A549 (cell line): ENCODE measurements around the gene LRCOL1. TPM values are rescaled to one million over a fixed set of nuclear protein-coding genes. Genes with fewer than 3 reads are reported as not detected.

Experiments used
- ATAC-seq, 2 experiments: fragments of 200-7000 bp in 1 of 2; fragments of >200 bp in 1 of 2; cut with Nextera tagmentation in 1 of 2; cut with Tn5 transposase in 1 of 2; 3 replicates each; pipeline versions ENCODE4 v1.8.0 to v1.9.1; 2018 to 2020; ENCODE audit warnings: mild to moderate bottlenecking in 1 of 2, moderate library complexity in 1 of 2
- CTCF ChIA-PET: fragments of 300-600 bp; sonication (Branson Sonifier 250); formaldehyde crosslinking; extraction: SDS; loops from one replicate; lab custom pipeline; 2021; ENCODE audit warnings: antibody characterized with exemption, inconsistent platforms; lab: Yijun Ruan, JAX
- POLR2A ChIA-PET: fragments of 350-600 bp; formaldehyde crosslinking; extraction: SDS; loops from one replicate; lab custom pipeline; 2021; ENCODE audit warnings: antibody characterized with exemption, inconsistent platforms; lab: Yijun Ruan, JAX
- DNase-seq, 2 experiments: peaks; one replicate each; pipeline versions ENCODE4 v3.0.0 to v3.0.0-alpha.2; 2011 to 2016; ENCODE audit warnings: low read depth in 1 of 2, low spot score in 1 of 2
- FAIRE-seq: peaks from 2 replicates; lab custom pipeline; 2011; peaks lifted over from hg19 to GRCh38; lab: Jason Lieb, UNC
- H3K27ac ChIP-seq, 2 experiments: fragments of >200 bp; sonication (Bioruptor Twin); formaldehyde crosslinking; 3 replicates each; pipeline ENCODE4 v1.5.1; 2016 to 2017
- H3K4me1 ChIP-seq: fragments of >200 bp; sonication (Bioruptor Twin); formaldehyde crosslinking; 3 replicates; pipeline ENCODE4 v1.6.1; 2016
- H3K4me2 ChIP-seq: fragments of >200 bp; sonication (Bioruptor Twin); formaldehyde crosslinking; 3 replicates; pipeline ENCODE4 v1.6.1; 2016
- H3K4me3 ChIP-seq: fragments of >200 bp; sonication (Bioruptor Twin); formaldehyde crosslinking; 3 replicates; pipeline ENCODE4 v1.5.1; 2016
- H3K9me3 ChIP-seq: fragments of >200 bp; sonication (Bioruptor Twin); formaldehyde crosslinking; 3 replicates; pipeline ENCODE4 v1.6.1; 2016
- BHLHE40 ChIP-seq: IDR thresholded peaks from 2 replicates; pipeline ENCODE4 v1.6.1; 2012; ENCODE audit warnings: low read depth, low read length, inconsistent platforms
- CBX8 ChIP-seq: fragments of 200-600 bp; sonication (generic); IDR thresholded peaks from 2 replicates; pipeline ENCODE4 v1.6.1; 2016
- CEBPB ChIP-seq, 2 experiments: fragments of >200 bp in 1 of 2; sonication (Bioruptor Twin) in 1 of 2; formaldehyde crosslinking in 1 of 2; IDR thresholded peaks; 2 replicates each; pipeline ENCODE4 v1.6.1; 2012 to 2016
- CHD2 ChIP-seq: fragments of 150-350 bp; IDR thresholded peaks from 2 replicates; pipeline ENCODE4 v1.6.1; 2014; ENCODE audit warnings: low read length; ENCODE audit not compliant: partially characterized antibody
- E2F6 ChIP-seq: IDR thresholded peaks from 2 replicates; pipeline ENCODE4 v1.6.1; 2012; ENCODE audit warnings: low read depth, borderline replicate concordance
- EHF ChIP-seq: fragments of 250-450 bp; sonication (Bioruptor Pico); IDR thresholded peaks from 2 replicates; pipeline ENCODE4 v1.5.0; 2020; ENCODE audit warnings: mild to moderate bottlenecking
- EHMT2 ChIP-seq: fragments of 200-600 bp; sonication (generic); IDR thresholded peaks from 2 replicates; pipeline ENCODE4 v1.6.1; 2016; ENCODE audit warnings: antibody characterized with exemption, low read depth, mild to moderate bottlenecking, moderate library complexity
- ESRRA ChIP-seq: fragments of 150-350 bp; IDR thresholded peaks from 2 replicates; pipeline ENCODE4 v1.6.1; 2014; ENCODE audit warnings: mild to moderate bottlenecking, low read length, borderline replicate concordance
- FOSB ChIP-seq: fragments of 250-450 bp; sonication (Bioruptor Pico); IDR thresholded peaks from 2 replicates; pipeline ENCODE4 v1.5.0; 2020; ENCODE audit warnings: mild to moderate bottlenecking, moderate library complexity
- FOSL2 ChIP-seq, 2 experiments: fragments of 450-650 bp in 1 of 2; fragments of >200 bp in 1 of 2; sonication (Bioruptor Twin) in 1 of 2; formaldehyde crosslinking; IDR thresholded peaks; 2 replicates each; pipeline versions ENCODE4 v1.5.0 to v1.6.1; 2016 to 2020; ENCODE audit warnings: mild to moderate bottlenecking in 1 of 2, moderate library complexity in 1 of 2
- FOXS1 ChIP-seq: fragments of 250-450 bp; sonication (Bioruptor Pico); IDR thresholded peaks from 2 replicates; pipeline ENCODE4 v1.5.0; 2020; ENCODE audit warnings: mild to moderate bottlenecking, moderate library complexity
- HDAC2 ChIP-seq: fragments of 200-600 bp; sonication (generic); IDR thresholded peaks from 2 replicates; pipeline ENCODE4 v1.6.1; 2016
- HES2 ChIP-seq: fragments of >200 bp; sonication (Bioruptor Twin); formaldehyde crosslinking; IDR thresholded peaks from 2 replicates; pipeline ENCODE4 v1.6.1; 2016
- HEYL ChIP-seq: fragments of 250-450 bp; sonication (Bioruptor Pico); IDR thresholded peaks from 2 replicates; pipeline ENCODE4 v1.8.0; 2021; ENCODE audit warnings: mild to moderate bottlenecking, moderate library complexity
- HOXA7 ChIP-seq: fragments of 250-450 bp; sonication (Bioruptor Pico); IDR thresholded peaks from 2 replicates; pipeline ENCODE4 v1.5.0; 2020; ENCODE audit warnings: mild to moderate bottlenecking, moderate library complexity
- MAFK ChIP-seq: fragments of 450-650 bp; IDR thresholded peaks from 2 replicates; pipeline ENCODE4 v1.6.1; 2014; ENCODE audit not compliant: partially characterized antibody
- NR3C1 ChIP-seq: fragments of >200 bp; sonication (Bioruptor Twin); formaldehyde crosslinking; IDR thresholded peaks from 3 replicates; pipeline ENCODE4 v1.6.1; 2017
- PBX3 ChIP-seq: IDR thresholded peaks from 2 replicates; pipeline ENCODE4 v1.6.1; 2012
- POLR2A ChIP-seq: IDR thresholded peaks from 2 replicates; pipeline ENCODE4 v1.6.1; 2012; ENCODE audit warnings: mild to moderate bottlenecking, low read length
- POLR2AphosphoS2 ChIP-seq: conservative IDR thresholded peaks from 2 replicates; pipeline ENCODE4 v1.6.1; 2012; ENCODE audit warnings: low read length, improper control_type of control experiment, inconsistent platforms
- RAD21 ChIP-seq, 2 experiments: fragments of >200 bp in 1 of 2; sonication (Bioruptor Twin) in 1 of 2; formaldehyde crosslinking in 1 of 2; IDR thresholded peaks in 1 of 2; conservative IDR thresholded peaks in 1 of 2; 2 replicates in 1 of 2; 3 replicates in 1 of 2; pipeline ENCODE4 v1.6.1; 2012 to 2018; ENCODE audit warnings: inconsistent platforms in 1 of 2
- RCOR1 ChIP-seq: fragments of 150-350 bp; IDR thresholded peaks from 2 replicates; pipeline ENCODE4 v1.6.1; 2014; ENCODE audit warnings: antibody characterized with exemption, low read length, low read depth
- SREBF2 ChIP-seq: fragments of 450-650 bp; IDR thresholded peaks from 2 replicates; pipeline ENCODE4 v1.6.1; 2014; ENCODE audit warnings: mild to moderate bottlenecking, moderate library complexity
- TFCP2L1 ChIP-seq: fragments of 250-450 bp; sonication (Bioruptor Pico); IDR thresholded peaks from 2 replicates; pipeline ENCODE4 v1.5.0; 2021; ENCODE audit warnings: mild to moderate bottlenecking
- USF2 ChIP-seq: fragments of 450-650 bp; IDR thresholded peaks from 2 replicates; pipeline ENCODE4 v1.6.1; 2014; ENCODE audit warnings: antibody characterized with exemption
- ZFP36 ChIP-seq: fragments of 450-650 bp; IDR thresholded peaks from 2 replicates; pipeline ENCODE4 v1.6.1; 2014; ENCODE audit warnings: borderline replicate concordance; ENCODE audit not compliant: partially characterized antibody
- ZNF302 ChIP-seq: fragments of 250-450 bp; sonication (Bioruptor Pico); IDR thresholded peaks from 2 replicates; pipeline ENCODE4 v1.9.0; 2021; ENCODE audit warnings: inconsistent platforms, mild to moderate bottlenecking, moderate library complexity
- ZSCAN20 ChIP-seq: fragments of 250-450 bp; sonication (Bioruptor Pico); IDR thresholded peaks from 2 replicates; pipeline ENCODE4 v1.8.0; 2022; ENCODE audit warnings: mild to moderate bottlenecking, moderate library complexity
- WGBS: methylation state at CpG from one replicate; pipeline ENCODE4 v1.1.6; 2017; ENCODE audit errors: missing lambda C conversion rate; 5-methylcytosine and 5-hydroxymethylcytosine counted together
- polyA plus RNA-seq, 4 experiments: library from polyadenylated mRNA; depleted of rRNA in 3 of 4; stranded (reverse); fragments of >200 nt; fragmentation: RNase III in 1 of 4; extraction: RNeasy Plus Mini Kit Qiagen cat#74134 plus additional on column Dnase treatment in 1 of 4; gene quantifications; 2 replicates in 3 of 4; 3 replicates in 1 of 4; pipeline ENCODE4 v1.2.3, GENCODE V29; 2011 to 2017
- TF ChIP-seq, protein P1 (sequence below): fragments of >200 bp; sonication (Bioruptor Twin); formaldehyde crosslinking; IDR thresholded peaks from 3 replicates; pipeline ENCODE4 v1.6.1; 2016
- TF ChIP-seq, protein P2 (sequence below): fragments of 250-450 bp; sonication (Bioruptor Pico); IDR thresholded peaks from 2 replicates; pipeline ENCODE4 v1.5.0; 2020; ENCODE audit warnings: low read depth, mild to moderate bottlenecking, moderate library complexity

LRCOL1 gene
- polyA plus RNA-seq, 2 of the 4 experiments (the other 2 are of a cell fraction), result not detected

DNA sequence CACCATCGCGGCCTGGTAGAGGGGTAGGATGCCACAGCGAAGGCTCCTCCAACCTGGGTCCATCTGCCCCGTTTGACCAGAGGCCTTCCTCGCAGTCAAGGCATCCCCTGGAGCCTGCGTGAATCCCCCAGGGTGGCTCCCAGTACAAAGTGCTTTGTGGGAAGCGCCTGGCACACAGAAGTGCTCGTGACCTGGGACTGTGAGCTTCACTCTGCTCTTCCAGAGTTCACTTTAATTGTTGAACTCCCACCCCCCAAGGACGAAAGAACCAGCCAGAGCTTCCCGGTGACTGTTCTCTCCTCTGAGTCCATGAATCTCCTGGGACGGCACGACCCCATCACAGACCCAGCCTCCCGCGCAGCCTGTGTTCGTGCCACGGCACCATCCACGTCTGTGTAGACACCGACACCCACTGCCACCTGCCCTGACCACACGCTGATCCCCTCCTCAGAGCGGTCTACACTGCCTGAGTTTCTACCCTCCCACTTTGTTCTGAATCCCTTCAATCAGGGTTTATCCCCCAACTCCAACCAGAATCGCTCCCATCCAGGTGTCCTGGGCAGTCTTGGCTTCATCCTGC is 24.1 kb upstream of the LRCOL1 start:
- ATAC-seq (no peak), DNase-seq (no peak), FAIRE-seq (no peak)
- CTCF ChIA-PET, result interaction anchor here (1.8 to 9.8 kb wide), 2 partner anchors 10 to 220 kb away, joined by 9 to 87 read pairs; no protein-coding TSS in a partner anchor
- POLR2A ChIA-PET, result no interaction called here
- TF ChIP-seq BHLHE40, result no peak
- no peak for TF ChIP-seq POLR2A
- no peak for TF ChIP-seq ZNF302 (CRISPR knock-in tag)
- no peak for TF ChIP-seq ZSCAN20 (CRISPR knock-in tag)
- TF ChIP-seq EHMT2, result no peak
- TF ChIP-seq SREBF2, result no peak
- TF ChIP-seq FOXS1 (CRISPR knock-in tag), result no peak
- TF ChIP-seq HEYL, result no peak
- no peak for TF ChIP-seq RCOR1
- TF ChIP-seq TFCP2L1, result no peak
- no peak for TF ChIP-seq HDAC2
- TF ChIP-seq MAFK, result no peak
- TF ChIP-seq ZFP36, result no peak
- no peak for TF ChIP-seq HOXA7 (CRISPR knock-in tag)
- TF ChIP-seq CHD2, result no peak
- H3K4me2 ChIP-seq, result no peak overlapping the region
- H3K9me3 ChIP-seq, result no peaks in the 10 kb centered on the region
- no peak overlapping the region for H3K4me3 ChIP-seq
- no peak overlapping the region for H3K27ac ChIP-seq
- no peaks in the 10 kb centered on the region for H3K4me1 ChIP-seq
- WGBS, result 94% methylated on average over 21 of the region's 21 CpGs

GRCh38 chr12:132633901-132634300 is 23.5 kb upstream of the LRCOL1 start:
- no peak for ATAC-seq
- H3K4me1 ChIP-seq, result no peaks in the 10 kb centered on the region
- TF ChIP-seq, protein P1, sequence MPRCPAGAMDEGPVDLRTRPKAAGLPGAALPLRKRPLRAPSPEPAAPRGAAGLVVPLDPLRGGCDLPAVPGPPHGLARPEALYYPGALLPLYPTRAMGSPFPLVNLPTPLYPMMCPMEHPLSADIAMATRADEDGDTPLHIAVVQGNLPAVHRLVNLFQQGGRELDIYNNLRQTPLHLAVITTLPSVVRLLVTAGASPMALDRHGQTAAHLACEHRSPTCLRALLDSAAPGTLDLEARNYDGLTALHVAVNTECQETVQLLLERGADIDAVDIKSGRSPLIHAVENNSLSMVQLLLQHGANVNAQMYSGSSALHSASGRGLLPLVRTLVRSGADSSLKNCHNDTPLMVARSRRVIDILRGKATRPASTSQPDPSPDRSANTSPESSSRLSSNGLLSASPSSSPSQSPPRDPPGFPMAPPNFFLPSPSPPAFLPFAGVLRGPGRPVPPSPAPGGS, result no peak
- TF ChIP-seq, protein P2, sequence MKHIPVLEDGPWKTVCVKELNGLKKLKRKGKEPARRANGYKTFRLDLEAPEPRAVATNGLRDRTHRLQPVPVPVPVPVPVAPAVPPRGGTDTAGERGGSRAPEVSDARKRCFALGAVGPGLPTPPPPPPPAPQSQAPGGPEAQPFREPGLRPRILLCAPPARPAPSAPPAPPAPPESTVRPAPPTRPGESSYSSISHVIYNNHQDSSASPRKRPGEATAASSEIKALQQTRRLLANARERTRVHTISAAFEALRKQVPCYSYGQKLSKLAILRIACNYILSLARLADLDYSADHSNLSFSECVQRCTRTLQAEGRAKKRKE, result no peak
- TF ChIP-seq HES2, result no peak
- no peak for TF ChIP-seq CEBPB (IDR thresholded peaks at IDR 0.05)
- no peak for TF ChIP-seq ZFP36
- no peak for TF ChIP-seq NR3C1
- TF ChIP-seq EHF (CRISPR knock-in tag), result no peak
- no peak for TF ChIP-seq FOSL2 (IDR thresholded peaks at IDR 0.05)
- no peak for TF ChIP-seq FOSL2 (CRISPR knock-in tag; IDR thresholded peaks at IDR 0.05)
- TF ChIP-seq FOSB, result no peak
- no peak for TF ChIP-seq POLR2AphosphoS2
- no peak for TF ChIP-seq ESRRA
- TF ChIP-seq RAD21 (conservative IDR thresholded peaks at IDR 0.05 in 1 of 2, IDR thresholded peaks at IDR 0.05 in 1 of 2), result no peak
- TF ChIP-seq ZSCAN20 (CRISPR knock-in tag), result no peak
- TF ChIP-seq PBX3, result no peak
- TF ChIP-seq CBX8, result no peak
- TF ChIP-seq E2F6, result no peak
- no peak for TF ChIP-seq MAFK
- TF ChIP-seq USF2, result no peak
- TF ChIP-seq, all 56 proteins: peak for 0
- Histone ChIP-seq H3K9me3 (no peaks in the 10 kb centered on the region), H3K27ac (no peak overlapping the region), H3K4me3 (no peak overlapping the region), H3K4me2 (no peak overlapping the region)
- ChIA-PET CTCF (interaction anchor here (0.8 to 1.7 kb wide), 2 partner anchors 73 to 111 kb away, joined by 3 to 4 read pairs; no protein-coding TSS in a partner anchor), POLR2A (no interaction called here)
- WGBS, result 92% methylated on average over 9 of the region's 10 CpGs
- DNase-seq, result no peak
- no peak for FAIRE-seq
